ENCODE measurements around the gene LCE1D.

GRCh38 chr1:152795686-152796085 is 835 bp upstream of the LCE1D start:
- no peak for TF ChIP-seq CTCF (IDR thresholded peaks at IDR 0.05)
- no peak for TF ChIP-seq ZFX (IDR thresholded peaks at IDR 0.05; ENCODE audit: borderline replicate concordance)

All from 22Rv1 (cell line).